ENCODE data around the gene ACAT2.
"Not testable (repeated sequence)": the region's sequence is repeated elsewhere in the genome, so short reads cannot be mapped to it uniquely, and the experiment has no call there.

Gene ACAT2

GRCh38 chr6:159726918-159727716, 34.7 kb upstream of the ACAT2 start, which contains the start of gene WTAP:
Gene WTAP (plus strand): TSS chr6:159727506. CDS start chr6:159736266, 8,760 bp downstream.
- Mint-ChIP-seq H3K36me3 (peaks cover 12% of the 10 kb centered on the region), H3K27me3 (no peaks in the 10 kb centered on the region), H3K4me3 (peak within 1 kb of the TSS; percentile 95), H3K4me1 (peaks cover 58% of the 10 kb centered on the region), H3K9me3 (peaks cover 5% of the 10 kb centered on the region), H3K27ac (peak within 1 kb of the TSS; percentile 98)

- H3K27ac Mint-ChIP-seq, result peak overlapping the region; percentile 80
- H3K4me1 Mint-ChIP-seq, result peaks cover 58% of the 10 kb centered on the region
- peaks cover 8% of the 10 kb centered on the region for H3K36me3 Mint-ChIP-seq
- peak overlapping the region; percentile 94 for H3K4me3 Mint-ChIP-seq
- H3K9me3 Mint-ChIP-seq, result peaks cover 5% of the 10 kb centered on the region
- no peaks in the 10 kb centered on the region for H3K27me3 Mint-ChIP-seq
Measured at GRCh38 chr6:159727717-159728445, 34.0 kb upstream of the ACAT2 start.

- Mint-ChIP-seq H3K36me3 (peaks cover 5% of the 10 kb centered on the region), H3K27ac (peak overlapping the region; percentile 80), H3K27me3 (no peaks in the 10 kb centered on the region), H3K4me3 (peak overlapping the region; percentile 94), H3K9me3 (no peaks in the 10 kb centered on the region), H3K4me1 (peaks cover 56% of the 10 kb centered on the region)
Measured at GRCh38 chr6:159728531-159728964, 33.3 kb upstream of the ACAT2 start.

- Mint-ChIP-seq H3K27me3 (no peaks in the 10 kb centered on the region), H3K4me3 (peak overlapping the region; percentile 94), H3K36me3 (peaks cover 5% of the 10 kb centered on the region), H3K9me3 (no peaks in the 10 kb centered on the region), H3K27ac (peak overlapping the region; percentile 80), H3K4me1 (peaks cover 59% of the 10 kb centered on the region)
Measured at GRCh38 chr6:159729598-159730331, 32.1 kb upstream of the ACAT2 start.

GRCh38 chr6:159730332-159730676, 31.5 kb upstream of the ACAT2 start:
- H3K36me3 Mint-ChIP-seq, result peaks cover 5% of the 10 kb centered on the region
- peak overlapping the region; percentile 94 for H3K4me3 Mint-ChIP-seq
- no peak overlapping the region for H3K27ac Mint-ChIP-seq
- H3K27me3 Mint-ChIP-seq, result no peaks in the 10 kb centered on the region
- H3K4me1 Mint-ChIP-seq, result peaks cover 61% of the 10 kb centered on the region
- no peaks in the 10 kb centered on the region for H3K9me3 Mint-ChIP-seq

GRCh38 chr6:159732550-159732949, 29.3 kb upstream of the ACAT2 start:
- H3K4me1 Mint-ChIP-seq, result peaks cover 66% of the 10 kb centered on the region
- not testable (repeated sequence) for H3K9me3 Mint-ChIP-seq, H3K27me3 Mint-ChIP-seq, H3K36me3 Mint-ChIP-seq, H3K4me3 Mint-ChIP-seq, H3K27ac Mint-ChIP-seq

GRCh38 chr6:159733395-159733794, 28.4 kb upstream of the ACAT2 start:
- H3K4me1 Mint-ChIP-seq, result peaks cover 74% of the 10 kb centered on the region
- H3K9me3 Mint-ChIP-seq, H3K27me3 Mint-ChIP-seq, H3K36me3 Mint-ChIP-seq, H3K27ac Mint-ChIP-seq: not testable (repeated sequence)
- H3K4me3 Mint-ChIP-seq, result peak overlapping the region; percentile 11

- Mint-ChIP-seq H3K27ac (no peak overlapping the region), H3K4me3 (no peak overlapping the region), H3K4me1 (peaks cover 65% of the 10 kb centered on the region), H3K36me3 (peaks cover 9% of the 10 kb centered on the region), H3K27me3 (no peaks in the 10 kb centered on the region), H3K9me3 (no peaks in the 10 kb centered on the region)
Measured at GRCh38 chr6:159736908-159737307, 24.9 kb upstream of the ACAT2 start.

- peaks cover 56% of the 10 kb centered on the region for H3K4me1 Mint-ChIP-seq
- H3K4me3 Mint-ChIP-seq, result no peak overlapping the region
- H3K36me3 Mint-ChIP-seq, result peaks cover 13% of the 10 kb centered on the region
- H3K9me3 Mint-ChIP-seq, result no peaks in the 10 kb centered on the region
- no peak overlapping the region for H3K27ac Mint-ChIP-seq
- no peaks in the 10 kb centered on the region for H3K27me3 Mint-ChIP-seq
Measured at GRCh38 chr6:159739341-159739740, 22.5 kb upstream of the ACAT2 start.

- H3K9me3 Mint-ChIP-seq, result no peaks in the 10 kb centered on the region
- H3K27ac Mint-ChIP-seq, result peak overlapping the region; percentile 23
- H3K36me3 Mint-ChIP-seq, result peaks cover 23% of the 10 kb centered on the region
- H3K27me3 Mint-ChIP-seq, result no peaks in the 10 kb centered on the region
- H3K4me1 Mint-ChIP-seq, result peaks cover 58% of the 10 kb centered on the region
- H3K4me3 Mint-ChIP-seq, result no peak overlapping the region
Measured at GRCh38 chr6:159742165-159742564, 19.7 kb upstream of the ACAT2 start.

- peak overlapping the region; percentile 85 for H3K27ac Mint-ChIP-seq
- no peak overlapping the region for H3K4me3 Mint-ChIP-seq
- no peaks in the 10 kb centered on the region for H3K27me3 Mint-ChIP-seq
- peaks cover 38% of the 10 kb centered on the region for H3K4me1 Mint-ChIP-seq
- peaks cover 25% of the 10 kb centered on the region for H3K36me3 Mint-ChIP-seq
- no peaks in the 10 kb centered on the region for H3K9me3 Mint-ChIP-seq
Measured at GRCh38 chr6:159745081-159745480, 16.8 kb upstream of the ACAT2 start.

GRCh38 chr6:159746759-159747158, 15.1 kb upstream of the ACAT2 start:
- Mint-ChIP-seq H3K27me3 (no peaks in the 10 kb centered on the region), H3K9me3 (no peaks in the 10 kb centered on the region), H3K36me3 (peaks cover 19% of the 10 kb centered on the region), H3K27ac (no peak overlapping the region), H3K4me3 (no peak overlapping the region), H3K4me1 (peaks cover 27% of the 10 kb centered on the region)

- not testable (repeated sequence) for H3K4me3 Mint-ChIP-seq, H3K9me3 Mint-ChIP-seq, H3K27ac Mint-ChIP-seq, H3K27me3 Mint-ChIP-seq
- Mint-ChIP-seq H3K36me3 (peaks cover 19% of the 10 kb centered on the region), H3K4me1 (peaks cover 23% of the 10 kb centered on the region)
Measured at GRCh38 chr6:159748127-159748526, 13.7 kb upstream of the ACAT2 start.

- no peak overlapping the region for H3K27ac Mint-ChIP-seq
- H3K27me3 Mint-ChIP-seq, result no peaks in the 10 kb centered on the region
- no peaks in the 10 kb centered on the region for H3K9me3 Mint-ChIP-seq
- H3K4me3 Mint-ChIP-seq, result no peak overlapping the region
- peaks cover 3% of the 10 kb centered on the region for H3K4me1 Mint-ChIP-seq
- peaks cover 18% of the 10 kb centered on the region for H3K36me3 Mint-ChIP-seq
Measured at GRCh38 chr6:159751448-159751847, 10.4 kb upstream of the ACAT2 start.

- peaks cover 20% of the 10 kb centered on the region for H3K36me3 Mint-ChIP-seq
- H3K4me1 Mint-ChIP-seq, result peaks cover 8% of the 10 kb centered on the region
- H3K4me3 Mint-ChIP-seq, result no peak overlapping the region
- peak overlapping the region; percentile 10 for H3K27ac Mint-ChIP-seq
- H3K27me3 Mint-ChIP-seq, result no peaks in the 10 kb centered on the region
- H3K9me3 Mint-ChIP-seq, result no peaks in the 10 kb centered on the region
Measured at GRCh38 chr6:159753081-159753872, 8.6 kb upstream of the ACAT2 start.
